Inflammatory macrophage (primary cell): ENCODE results near the gene C12orf56.

Source experiments
- DNase-seq, 2 donors: peaks; one replicate each; pipeline ENCODE4 v3.0.0-alpha.2; 2020 to 2022
- total RNA-seq, 18 experiments: gene quantifications; one replicate each; lab custom pipeline; 2026; ENCODE audit warnings: mixed read lengths in 6 of 18, inconsistent platforms in 2 of 18; lab: John Stamatoyannopoulos, UW

C12orf56 gene, protein sequence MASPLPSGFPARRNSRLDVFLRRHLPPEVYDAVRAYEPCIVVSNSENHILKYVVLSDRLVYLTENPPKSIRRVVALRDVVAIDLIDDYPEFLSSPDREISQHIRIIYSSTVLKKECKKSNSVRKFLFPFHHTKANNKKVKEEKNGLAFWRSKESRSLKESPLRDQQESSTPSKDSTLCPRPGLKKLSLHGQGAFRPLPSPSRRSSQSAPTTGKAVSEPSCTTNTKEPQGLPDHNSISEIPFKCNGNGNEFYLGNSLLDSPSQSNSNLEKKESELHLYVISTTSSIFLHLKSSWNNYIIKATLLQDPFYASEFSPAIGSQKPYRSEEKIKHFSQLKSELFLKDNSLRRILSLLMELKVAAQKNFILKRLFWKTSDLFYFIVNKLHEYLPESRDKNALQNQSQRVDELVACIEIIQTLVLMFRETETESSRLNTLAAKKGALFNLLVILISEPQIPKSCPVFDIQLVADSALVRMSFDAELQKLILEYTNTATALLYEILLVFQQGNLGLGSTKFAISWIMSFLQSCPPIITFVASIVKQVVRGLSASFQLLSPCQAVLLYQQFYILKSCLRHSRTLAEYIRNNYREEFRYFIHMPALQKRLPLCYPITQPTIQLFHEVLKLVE
- 0 to 0.06 (median 0) reads per million in 18 experiments for total RNA-seq

DNA sequence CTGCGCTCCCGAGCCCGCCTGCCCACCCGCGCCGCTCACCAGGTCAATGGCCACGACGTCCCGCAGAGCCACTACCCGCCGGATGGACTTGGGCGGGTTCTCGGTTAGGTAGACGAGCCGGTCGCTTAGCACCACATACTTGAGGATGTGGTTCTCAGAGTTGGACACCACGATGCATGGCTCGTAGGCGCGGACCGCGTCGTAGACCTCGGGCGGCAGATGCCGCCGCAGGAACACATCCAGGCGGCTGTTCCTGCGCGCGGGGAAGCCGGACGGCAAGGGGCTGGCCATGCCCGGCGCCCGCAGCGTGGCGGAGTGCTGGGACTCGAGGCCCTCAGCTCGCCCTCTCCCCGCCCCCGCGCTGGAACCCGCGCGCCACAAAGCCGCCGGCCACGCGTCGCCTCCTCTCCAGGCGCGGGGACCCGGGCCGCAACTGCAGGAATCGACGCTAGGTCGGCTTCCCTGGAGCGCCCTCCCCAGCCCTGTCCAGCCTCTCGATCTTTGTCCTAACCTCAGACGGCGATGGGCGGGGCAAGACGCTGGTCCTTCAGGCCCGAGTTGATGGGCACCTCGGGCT, at the start of gene C12orf56:
TSS of gene C12orf56 (minus strand) at position 484 of the 577 bp plus-strand sequence. CDS start at position 291, 193 bp downstream.
- DNase-seq, result peak in 1 of 2 donors; percentile 6

DNA sequence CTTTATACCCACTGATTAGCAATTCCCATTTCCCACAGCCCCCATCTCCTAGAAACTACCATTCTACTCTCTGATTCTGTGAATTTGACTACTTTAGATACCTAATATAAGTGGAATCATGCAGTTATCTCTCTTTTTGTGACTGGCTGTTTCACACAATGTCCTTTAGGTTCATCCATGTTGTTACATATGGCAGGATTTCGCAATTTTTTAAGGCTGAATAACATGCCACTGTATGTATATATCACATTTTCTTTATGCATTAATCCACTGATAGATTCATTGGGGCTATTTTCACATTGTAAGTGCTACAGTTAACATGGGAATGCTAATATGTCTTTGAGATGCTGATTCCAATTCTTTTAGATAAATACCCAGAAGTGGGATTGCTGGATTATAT, 49.5 kb upstream of the C12orf56 start:
- no peak for DNase-seq

DNA sequence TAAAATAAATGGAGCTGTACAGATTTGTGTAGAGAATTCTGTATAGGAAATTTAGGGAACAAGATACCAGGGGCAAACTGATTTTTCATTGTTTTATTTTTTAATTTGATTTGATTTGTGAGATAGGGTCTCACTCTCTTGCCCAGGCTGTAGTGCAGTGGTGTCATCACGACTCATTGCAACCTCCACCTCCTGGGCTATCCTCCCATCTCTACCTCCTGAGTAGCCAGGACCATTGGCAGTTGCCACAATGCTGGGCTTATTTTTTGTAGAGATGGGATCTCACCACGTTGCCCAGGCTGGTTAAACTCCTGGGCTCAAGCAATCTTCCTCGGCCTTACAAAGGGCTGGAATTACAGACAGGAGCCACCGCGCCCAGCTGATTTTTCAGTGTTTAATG, 43.4 kb upstream of the C12orf56 start:
- DNase-seq, result no peak

DNA sequence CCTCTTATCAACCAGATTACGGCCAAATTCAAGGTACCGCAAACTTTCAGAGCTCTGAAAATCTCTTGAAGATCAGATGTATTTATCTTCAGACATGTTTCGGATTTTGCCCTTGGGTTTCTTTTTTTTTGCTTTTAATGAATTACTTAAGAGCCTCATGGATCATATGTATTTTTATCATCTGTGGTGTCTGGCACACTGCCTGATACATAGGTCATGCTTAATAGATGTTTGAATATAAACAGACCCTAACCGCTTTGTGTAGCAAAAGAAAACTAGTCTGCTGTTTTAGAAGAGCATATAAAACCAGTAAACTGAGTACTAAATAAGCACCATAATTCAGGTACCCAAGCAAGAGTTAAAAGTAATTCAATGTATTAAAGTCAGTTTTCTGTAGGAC, 41.2 kb upstream of the C12orf56 start:
- DNase-seq, result no peak

DNA sequence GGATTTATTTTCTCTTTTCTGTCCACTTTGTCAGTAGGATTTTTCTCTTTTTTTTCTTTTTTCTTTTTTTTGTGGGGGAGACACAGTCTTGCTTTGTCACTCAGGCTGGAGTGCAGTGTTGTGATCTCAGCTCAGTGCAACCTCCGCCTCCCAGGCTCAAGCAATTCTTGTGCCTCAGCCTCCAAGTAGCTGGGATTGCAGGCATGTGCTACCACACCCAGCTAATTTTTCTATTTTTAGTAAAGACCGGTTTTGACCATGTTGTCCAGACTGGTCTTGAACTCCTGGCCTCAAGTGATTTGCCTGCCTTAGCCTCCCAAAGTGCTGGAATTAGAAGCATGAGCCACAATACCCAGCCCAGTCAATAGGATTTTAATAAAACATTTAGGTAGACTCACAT, 40.3 kb upstream of the C12orf56 start:
- DNase-seq, result no peak

DNA sequence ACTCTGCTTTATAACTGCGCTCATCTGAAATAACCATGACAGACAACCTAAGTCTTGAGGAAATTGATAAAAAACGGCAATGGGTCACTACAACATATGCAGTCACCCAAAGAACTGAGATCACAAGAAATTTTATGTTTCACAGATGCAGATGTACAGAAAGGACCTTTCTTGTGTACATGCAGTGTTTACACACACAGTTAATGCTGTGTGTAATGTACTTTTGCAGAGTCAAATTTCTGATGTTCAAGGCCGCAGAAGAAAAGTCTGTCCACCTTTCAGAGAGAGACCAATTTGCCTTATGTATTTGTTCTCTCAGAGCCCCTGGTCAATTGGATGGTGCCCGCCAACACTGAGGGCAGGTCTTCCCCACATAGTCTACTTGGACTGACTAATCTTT, 38.4 kb upstream of the C12orf56 start:
- DNase-seq, result no peak

DNA sequence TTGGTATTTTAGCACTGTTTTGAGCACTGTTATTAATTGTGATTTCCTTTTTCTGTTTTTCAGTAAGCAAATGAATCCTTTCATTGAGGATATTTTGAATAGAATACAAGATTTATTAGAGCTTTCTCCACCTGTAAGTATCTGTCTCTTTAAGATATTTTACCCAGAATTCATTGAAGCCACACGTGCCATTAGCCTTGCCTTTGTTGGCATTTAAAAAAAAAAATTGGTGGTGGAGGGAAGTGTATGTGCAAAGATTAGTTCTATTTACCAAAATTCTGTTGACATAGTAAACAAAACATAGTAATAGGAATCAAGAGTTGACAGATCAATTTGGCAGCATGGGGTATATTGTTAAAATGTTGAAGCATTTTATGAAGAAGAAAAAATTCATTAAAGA, 37.4 kb upstream of the C12orf56 start:
- DNase-seq, result no peak

DNA sequence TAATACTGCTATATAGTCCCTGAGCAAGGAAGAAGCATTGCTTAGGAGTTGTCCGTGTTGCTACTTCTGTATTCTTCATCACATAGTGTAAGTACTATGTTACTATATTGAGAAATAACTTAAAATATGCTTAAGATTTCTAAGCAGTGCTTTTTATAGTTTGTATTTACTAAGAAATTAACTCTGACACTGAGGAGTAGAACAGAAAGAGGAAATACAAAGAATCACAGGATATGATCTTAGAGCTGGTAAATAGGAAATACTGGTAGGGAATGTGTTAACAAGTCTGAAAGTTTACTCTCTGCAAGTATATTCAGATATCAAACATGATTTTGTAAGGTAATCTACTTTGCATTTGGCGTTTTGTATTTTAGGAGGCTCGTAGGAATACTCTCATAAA, 29.1 kb upstream of the C12orf56 start:
- peak in 1 of 2 donors; percentile 36 for DNase-seq

DNA sequence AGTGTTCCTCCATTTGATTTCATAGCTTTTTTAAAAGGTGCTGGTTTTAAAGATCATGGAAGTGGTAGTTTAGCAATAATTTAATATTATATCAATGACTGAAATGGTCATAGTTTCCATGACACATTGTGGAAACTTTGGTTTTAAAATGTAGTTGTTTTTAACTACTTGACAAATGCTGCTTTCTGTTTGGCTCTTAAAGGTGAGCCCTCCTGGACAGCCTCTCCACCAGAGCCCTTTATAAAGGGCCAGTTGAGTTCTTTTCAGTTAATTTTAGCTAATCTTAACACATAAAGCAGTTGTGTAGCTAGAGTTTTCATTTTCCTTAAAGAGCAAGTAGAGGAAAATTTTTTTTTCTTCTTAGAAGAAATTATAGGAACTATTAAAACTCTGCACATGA, 27.7 kb upstream of the C12orf56 start:
- DNase-seq, result no peak

DNA sequence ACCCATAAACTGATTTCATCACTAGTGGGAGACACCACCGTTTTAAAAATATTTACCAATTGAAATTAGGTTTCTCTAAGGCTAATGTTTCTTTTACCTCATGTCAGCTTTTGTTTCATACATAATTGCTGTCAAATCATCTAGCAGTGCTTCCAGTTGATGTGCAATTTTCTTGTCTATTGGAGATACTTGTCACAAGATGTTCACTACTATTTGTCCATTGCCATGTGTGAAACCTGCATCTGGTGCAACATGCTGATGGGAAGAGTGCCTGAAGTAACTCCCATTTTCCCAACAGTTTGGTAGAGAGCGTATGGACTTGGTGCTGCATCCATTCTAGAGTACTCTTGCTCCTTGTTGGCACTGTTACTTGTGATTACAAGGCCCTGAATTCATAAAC, 23.3 kb upstream of the C12orf56 start:
- DNase-seq, result no peak

DNA sequence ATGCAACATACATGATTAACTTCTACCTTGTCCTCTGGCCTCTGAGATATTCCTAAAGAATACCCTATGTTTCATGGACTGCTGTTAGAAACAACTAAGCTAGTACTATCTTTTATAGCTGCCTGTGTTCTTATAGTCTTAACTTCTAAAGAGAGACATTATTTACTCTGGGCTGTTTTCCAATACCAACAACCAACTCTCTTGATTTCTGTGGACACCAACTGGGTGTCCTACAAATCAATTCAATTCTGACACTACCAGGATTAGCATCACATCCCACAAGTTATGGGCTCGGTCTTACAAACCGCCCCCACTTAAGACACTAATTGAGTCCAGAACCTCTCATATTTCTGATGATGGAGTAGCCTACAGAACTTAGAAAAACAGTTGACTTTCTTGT, 21.9 kb upstream of the C12orf56 start:
- no peak for DNase-seq

DNA sequence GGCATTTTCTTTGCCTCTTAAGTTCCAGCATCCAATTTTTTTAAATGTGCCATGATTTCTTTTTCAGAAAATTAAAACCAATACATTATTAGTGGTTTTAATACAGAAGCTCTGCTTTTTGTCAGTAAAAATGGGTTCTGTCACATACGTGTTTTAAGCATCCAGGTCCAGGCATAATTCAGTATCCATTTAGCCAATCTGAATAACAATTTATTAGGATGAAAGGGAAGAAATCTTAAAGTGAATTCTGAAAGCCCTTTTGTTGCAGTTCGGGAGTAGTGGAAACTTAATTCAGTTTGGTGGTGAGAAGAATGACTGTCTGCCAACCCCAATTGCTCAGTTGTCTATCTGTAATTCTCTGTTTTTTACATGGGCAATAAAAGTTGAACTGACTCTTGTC, 20.9 kb upstream of the C12orf56 start:
- no peak for DNase-seq

DNA sequence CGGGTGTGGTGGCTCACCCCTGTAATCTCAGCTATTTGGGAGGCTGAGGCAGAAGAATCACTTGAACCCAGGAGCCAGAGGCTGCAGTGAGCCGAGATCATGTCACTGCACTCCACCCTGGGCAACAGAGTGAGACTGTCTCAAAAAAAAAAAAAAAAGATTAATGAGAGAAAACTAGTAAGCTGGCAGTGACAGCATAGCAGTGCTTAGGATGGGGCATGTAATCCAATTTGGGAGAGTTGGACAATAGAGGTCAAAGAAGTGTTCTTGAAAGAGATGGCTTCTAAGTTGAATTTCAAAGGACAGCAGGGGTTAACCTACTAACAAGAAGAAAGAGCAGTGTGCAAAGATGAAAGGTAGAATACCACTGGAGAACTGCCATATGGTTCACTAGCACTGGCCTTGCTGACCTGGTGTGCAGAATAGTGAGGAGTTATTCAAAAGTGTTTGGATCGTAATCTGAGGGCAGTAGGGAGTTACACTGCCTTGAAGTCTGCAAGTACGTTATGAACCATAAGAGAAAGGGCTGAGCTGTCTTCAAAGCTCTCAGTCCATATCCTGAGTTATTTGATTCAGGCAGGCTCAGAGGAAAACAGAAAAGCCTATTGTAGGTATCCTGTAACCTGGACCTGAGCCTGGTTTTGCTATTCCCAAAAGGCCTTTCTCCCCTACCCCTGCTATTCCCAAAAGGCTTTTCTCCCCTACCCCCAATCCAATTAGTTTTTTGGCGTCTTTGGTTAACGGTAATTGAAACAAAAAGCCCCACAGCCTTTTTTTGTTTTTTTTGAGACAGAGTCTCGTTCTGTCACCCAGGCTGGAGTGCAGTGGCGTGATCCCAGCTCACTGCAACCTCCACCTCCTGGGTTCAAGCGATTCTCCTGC, 17.0 kb upstream of the C12orf56 start:
- no peak for DNase-seq

DNA sequence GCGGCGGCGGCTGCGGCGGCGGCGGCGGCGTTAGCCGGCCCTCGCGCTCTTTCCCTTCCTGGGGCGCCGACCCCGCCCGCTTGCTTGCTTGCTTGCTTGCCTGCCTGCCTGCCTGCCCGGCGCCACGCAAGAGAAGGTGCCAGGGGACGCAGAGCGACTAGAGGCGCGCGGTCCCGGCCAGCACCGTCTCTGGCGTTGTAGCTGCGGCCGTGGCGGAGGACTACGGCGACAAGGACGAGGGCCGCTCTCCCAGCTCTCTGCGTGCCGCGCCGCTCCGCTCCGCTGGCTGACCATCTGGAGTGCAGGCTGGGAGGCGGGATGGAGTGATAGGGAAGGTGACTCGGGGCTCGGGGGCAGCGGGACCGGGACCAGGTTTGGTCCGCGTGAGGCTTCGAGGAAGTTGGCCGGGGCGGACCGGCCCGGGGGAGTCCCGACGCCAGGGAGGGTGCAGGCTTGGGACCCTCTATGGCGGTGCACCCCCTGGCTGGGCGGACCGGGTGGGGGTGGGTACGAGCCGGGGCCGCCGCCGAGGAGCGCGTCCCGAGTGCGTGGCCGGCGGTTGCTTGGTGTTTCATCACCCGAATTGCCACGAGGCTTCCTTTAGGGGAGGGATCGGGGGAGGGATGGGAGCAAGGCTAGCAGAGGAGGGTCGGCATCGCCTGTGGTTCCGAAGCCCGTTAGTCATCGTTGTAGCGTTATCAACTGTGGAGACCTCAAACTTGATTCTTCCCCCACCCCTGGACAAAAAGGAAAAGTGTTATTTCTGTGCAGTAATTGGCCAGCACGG, 14.1 kb upstream of the C12orf56 start:
- DNase-seq, result peak; percentile 61 to 67

DNA sequence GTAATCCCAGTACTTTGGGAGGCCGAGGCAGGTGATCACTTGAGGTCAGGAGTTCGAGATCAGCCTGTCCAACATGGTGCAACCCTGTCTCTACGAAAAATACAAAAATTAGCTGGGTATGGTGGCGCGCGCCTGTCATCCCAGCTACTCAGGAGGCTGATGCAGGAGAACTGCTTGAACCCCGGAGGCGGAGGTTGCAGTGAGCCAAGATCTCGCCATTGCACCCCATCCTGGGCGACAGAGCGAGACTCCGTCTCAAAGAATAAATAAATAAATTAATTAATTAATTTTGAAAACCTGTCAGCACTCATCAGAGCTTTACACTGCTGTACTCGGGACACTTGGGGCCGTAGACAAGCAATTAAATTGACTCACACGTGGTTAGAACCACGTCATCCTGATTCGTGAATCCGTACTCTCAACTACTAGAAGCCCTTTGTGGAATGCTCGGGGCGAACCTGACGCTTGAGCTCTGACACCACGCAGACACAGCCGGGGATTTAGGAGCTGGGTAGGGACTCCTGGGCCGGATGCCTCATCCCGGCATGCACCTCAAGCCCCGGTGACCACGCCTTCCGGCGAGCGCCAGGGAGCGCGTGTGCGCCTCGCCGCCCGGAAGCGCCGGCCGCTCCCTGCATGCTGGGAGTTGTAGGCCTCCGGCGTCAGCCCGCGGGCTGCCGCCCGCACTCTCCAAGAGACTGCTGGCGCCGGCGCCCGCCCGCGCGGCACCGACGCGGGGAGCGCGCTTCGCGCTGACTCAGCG, 13.3 kb upstream of the C12orf56 start, which contains the start of gene XPOT:
TSS of gene XPOT (plus strand) at position 686 of the 763 bp plus-strand sequence. CDS start 5,644 bp downstream, outside the sequence.
- peak; percentile 96 to 98 for DNase-seq

DNA sequence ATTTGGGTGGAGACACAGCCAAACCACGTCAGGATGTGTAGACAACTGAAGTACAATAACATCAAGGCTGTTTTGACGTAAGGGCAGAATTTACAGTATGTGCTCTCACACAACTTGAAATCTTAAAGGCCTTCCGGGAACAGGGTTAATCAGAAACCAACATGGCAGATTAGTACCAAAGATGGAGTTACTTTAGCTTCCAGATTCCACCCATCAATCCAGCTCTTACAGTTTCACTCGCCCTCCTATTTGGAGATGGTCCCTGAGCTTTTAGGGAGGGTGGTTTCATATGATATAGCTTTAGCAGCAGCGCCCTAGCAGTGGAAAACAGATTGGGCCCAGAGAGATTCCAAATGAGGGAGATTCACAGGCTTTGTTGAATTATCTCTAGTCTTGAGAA, 11.6 kb upstream of the C12orf56 start:
- no peak for DNase-seq

DNA sequence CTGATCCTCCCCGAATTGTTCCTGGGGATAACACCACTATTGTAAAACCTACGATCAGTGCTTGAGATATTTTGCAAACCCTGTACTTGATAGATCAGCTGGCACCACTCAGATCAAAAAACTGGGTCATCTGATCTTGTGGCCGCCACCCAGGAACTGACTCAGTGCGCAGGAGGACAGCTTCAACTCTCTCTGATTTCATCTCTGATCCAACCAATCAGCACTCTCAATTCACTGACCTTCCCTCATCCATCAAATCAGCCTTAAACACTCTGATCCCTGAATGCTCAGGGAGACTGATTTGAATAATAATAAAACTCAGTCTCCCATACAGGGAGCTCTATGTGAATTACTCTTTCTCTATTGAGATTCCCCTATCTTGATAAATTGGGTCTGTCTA, 9.5 kb upstream of the C12orf56 start:
- no peak for DNase-seq

DNA sequence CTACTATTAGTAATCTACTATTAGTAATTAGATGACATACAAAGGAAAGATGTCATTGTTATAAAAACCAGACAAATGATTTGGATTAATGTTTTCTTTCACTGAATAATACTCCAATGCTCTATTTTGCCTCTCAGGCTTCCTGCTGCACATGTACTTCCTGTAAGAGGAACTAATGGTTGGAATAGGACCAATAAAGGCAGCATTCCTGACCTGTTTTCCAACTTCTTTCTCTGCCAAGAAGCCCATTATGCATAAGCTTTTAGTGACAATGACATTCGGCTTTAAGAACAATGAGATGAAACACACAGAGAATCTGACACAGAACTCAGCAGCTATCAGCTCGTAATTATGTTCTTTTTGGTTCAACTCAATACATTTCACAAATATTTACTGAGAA, 5.2 kb upstream of the C12orf56 start:
- no peak for DNase-seq

DNA sequence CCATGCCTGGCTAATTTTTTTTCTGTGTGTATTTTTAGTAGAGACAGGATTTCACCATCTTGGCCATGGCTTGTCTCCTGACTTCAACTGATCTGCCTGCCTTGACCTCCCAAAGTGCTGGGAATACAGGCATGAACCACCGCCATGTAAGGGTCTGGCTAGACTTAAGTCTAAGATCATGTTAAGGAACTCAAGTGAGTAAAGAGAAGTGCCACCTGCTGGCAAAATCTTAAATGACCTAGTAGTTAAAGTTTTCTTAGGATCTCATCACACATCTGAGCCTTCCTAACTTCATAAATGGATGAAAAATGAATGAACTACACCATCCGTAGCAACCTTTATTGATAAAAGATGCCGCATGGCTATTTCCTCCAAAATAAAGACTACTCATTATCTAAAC, 1.7 kb upstream of the C12orf56 start:
- DNase-seq, result peak; percentile 45 to 46

DNA sequence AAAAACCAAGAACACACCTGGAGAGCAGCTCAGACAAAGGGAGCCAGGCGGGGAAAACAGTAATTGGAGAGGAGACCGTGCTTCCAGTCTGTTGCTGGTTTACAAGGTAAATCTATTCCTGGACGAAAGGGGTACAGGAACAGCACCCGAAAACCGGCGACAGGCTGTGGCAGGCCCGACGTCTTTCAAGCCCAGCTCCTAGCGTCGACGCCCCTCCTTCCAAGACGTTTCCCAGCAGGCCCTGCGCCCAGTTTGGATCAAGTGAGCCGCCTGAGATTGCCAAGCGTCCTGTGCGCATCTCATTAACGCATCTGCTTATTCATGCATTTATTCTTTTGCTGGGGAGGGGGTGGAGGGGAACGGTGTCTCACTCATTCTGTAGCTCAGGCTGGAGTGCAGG, 1.4 kb downstream of the C12orf56 start:
- DNase-seq, result no peak

DNA sequence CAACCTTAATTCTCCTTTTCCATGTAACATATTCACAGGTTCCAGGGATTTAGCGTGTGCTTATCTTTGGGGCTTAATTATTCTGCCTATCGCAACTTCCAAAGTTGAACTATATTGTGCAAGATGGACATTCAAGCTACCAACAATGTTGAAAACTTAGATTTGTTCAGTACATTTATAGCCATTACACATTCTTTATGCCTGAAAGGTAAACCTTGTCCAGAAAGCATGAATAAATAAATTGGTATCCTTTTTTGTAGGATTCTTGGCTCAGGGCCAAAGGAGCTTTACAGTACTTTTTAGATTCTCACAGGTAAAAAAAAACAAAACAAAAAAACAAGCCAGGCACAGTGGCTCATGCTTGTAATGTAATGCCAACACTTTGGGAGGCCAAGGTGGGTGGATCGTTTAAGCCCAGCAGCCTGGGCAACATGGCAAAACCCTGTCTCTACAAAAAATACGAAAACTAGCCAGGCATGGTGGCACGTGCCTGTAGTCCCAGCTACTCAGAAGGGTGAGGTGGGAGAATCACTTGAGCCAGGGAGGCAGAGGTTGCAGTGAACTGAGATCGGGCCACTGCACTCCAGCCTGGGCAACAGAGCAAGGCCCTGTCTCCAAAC, 3.3 kb downstream of the C12orf56 start:
- no peak for DNase-seq
